Liver (tissue), 3 donors: ENCODE measurements around the gene ZNF513.

Source experiments
- FOXA2 ChIP-seq: IDR thresholded peaks from 2 replicates; pipeline ENCODE4 v1.6.1; 2016; ENCODE audit warnings: antibody characterized with exemption
- HNF4G ChIP-seq: IDR thresholded peaks from 2 replicates; pipeline ENCODE4 v1.6.1; 2016; ENCODE audit warnings: antibody characterized with exemption
- TF ChIP-seq, protein P1 (sequence below): IDR thresholded peaks from 2 replicates; pipeline ENCODE4 v1.6.1; 2016; ENCODE audit warnings: antibody characterized with exemption
- TF ChIP-seq, protein P2 (sequence below): IDR thresholded peaks from 2 replicates; pipeline ENCODE4 v1.6.1; 2016; ENCODE audit warnings: antibody characterized with exemption, mild to moderate bottlenecking
- TF ChIP-seq, protein P3 (sequence below): fragments of 150-350 bp; IDR thresholded peaks from 2 replicates; pipeline ENCODE4 v1.5.1; 2017; ENCODE audit warnings: improper control_type of control experiment, low read depth, low read length; ENCODE audit not compliant: missing input control
- donor health status: healthy.
- donor health status: healthy.

DNA sequence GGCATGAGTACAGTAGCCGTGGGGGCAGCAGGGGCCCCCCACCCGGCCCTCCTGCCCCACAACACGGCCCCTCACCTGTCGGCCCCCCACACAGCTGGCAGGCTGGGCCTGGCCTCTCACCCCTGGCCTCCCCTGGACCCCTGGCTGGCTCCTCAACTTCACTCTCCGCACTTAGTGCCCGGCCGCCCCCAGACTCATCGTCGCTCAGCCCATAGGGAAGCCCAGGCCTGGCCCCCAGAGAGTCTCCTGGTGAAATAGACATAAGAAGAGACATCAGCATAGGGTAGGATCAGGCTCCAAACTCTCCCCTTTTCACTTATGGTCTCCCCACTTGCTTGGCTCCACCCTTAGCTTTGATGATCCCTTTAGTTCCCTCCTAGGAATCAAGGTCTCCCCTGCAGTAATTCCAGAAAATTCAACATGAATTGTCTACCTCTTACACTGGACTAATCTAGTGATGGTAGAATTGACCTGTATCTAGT is 1.7 kb downstream of the ZNF513 start:
- TF ChIP-seq, protein P1, sequence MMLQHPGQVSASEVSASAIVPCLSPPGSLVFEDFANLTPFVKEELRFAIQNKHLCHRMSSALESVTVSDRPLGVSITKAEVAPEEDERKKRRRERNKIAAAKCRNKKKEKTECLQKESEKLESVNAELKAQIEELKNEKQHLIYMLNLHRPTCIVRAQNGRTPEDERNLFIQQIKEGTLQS = no peak
- TF ChIP-seq, protein P2, sequence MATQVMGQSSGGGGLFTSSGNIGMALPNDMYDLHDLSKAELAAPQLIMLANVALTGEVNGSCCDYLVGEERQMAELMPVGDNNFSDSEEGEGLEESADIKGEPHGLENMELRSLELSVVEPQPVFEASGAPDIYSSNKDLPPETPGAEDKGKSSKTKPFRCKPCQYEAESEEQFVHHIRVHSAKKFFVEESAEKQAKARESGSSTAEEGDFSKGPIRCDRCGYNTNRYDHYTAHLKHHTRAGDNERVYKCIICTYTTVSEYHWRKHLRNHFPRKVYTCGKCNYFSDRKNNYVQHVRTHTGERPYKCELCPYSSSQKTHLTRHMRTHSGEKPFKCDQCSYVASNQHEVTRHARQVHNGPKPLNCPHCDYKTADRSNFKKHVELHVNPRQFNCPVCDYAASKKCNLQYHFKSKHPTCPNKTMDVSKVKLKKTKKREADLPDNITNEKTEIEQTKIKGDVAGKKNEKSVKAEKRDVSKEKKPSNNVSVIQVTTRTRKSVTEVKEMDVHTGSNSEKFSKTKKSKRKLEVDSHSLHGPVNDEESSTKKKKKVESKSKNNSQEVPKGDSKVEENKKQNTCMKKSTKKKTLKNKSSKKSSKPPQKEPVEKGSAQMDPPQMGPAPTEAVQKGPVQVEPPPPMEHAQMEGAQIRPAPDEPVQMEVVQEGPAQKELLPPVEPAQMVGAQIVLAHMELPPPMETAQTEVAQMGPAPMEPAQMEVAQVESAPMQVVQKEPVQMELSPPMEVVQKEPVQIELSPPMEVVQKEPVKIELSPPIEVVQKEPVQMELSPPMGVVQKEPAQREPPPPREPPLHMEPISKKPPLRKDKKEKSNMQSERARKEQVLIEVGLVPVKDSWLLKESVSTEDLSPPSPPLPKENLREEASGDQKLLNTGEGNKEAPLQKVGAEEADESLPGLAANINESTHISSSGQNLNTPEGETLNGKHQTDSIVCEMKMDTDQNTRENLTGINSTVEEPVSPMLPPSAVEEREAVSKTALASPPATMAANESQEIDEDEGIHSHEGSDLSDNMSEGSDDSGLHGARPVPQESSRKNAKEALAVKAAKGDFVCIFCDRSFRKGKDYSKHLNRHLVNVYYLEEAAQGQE = no peak
- TF ChIP-seq FOXA2 (no peak), HNF4G (no peak)
- TF ChIP-seq, protein P3, sequence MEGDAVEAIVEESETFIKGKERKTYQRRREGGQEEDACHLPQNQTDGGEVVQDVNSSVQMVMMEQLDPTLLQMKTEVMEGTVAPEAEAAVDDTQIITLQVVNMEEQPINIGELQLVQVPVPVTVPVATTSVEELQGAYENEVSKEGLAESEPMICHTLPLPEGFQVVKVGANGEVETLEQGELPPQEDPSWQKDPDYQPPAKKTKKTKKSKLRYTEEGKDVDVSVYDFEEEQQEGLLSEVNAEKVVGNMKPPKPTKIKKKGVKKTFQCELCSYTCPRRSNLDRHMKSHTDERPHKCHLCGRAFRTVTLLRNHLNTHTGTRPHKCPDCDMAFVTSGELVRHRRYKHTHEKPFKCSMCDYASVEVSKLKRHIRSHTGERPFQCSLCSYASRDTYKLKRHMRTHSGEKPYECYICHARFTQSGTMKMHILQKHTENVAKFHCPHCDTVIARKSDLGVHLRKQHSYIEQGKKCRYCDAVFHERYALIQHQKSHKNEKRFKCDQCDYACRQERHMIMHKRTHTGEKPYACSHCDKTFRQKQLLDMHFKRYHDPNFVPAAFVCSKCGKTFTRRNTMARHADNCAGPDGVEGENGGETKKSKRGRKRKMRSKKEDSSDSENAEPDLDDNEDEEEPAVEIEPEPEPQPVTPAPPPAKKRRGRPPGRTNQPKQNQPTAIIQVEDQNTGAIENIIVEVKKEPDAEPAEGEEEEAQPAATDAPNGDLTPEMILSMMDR = no peak
